Measurements from ENCODE around the gene PPARG. TPM values are rescaled to one million over a fixed set of nuclear protein-coding genes. Genes with fewer than 3 reads are reported as not detected.
"Not testable (repeated sequence)": the region's sequence is repeated elsewhere in the genome, so short reads cannot be mapped to it uniquely, and the experiment has no call there.

PPARG gene
- total and polyA plus RNA-seq, 3 experiments from 2014 or later: 0.66 to 0.74 TPM; not detected in 1

GRCh38 chr3:12253516-12254343 lies 35.1 kb upstream of the PPARG start:
- no peaks in the 10 kb centered on the region for H3K4me1 Mint-ChIP-seq
- no peaks in the 10 kb centered on the region for H3K36me3 ChIP-seq (ENCODE audit: insufficient read depth, low read length)
- CTCF ChIA-PET: no interaction called here

GRCh38 chr3:12255393-12255792 lies 33.5 kb upstream of the PPARG start:
- Mint-ChIP-seq H3K9me3 (peaks cover 0 to 1% (median 0%) of the 10 kb centered on the region in 5 donors), H3K4me1 (no peaks in the 10 kb centered on the region), H3K4me3 (no peak overlapping the region), H3K36me3 (peaks cover 0 to 2% (median 0%) of the 10 kb centered on the region in 3 donors), H3K27me3 (peaks cover 2 to 31% of the 10 kb centered on the region in 2 donors), H3K27ac (no peak overlapping the region)
- H3K4me1 ChIP-seq (ENCODE audit: insufficient read depth, low read length): no peaks in the 10 kb centered on the region
- H3K27me3 ChIP-seq (ENCODE audit: insufficient read depth, low read length, poor library complexity, severe bottlenecking): no peaks in the 10 kb centered on the region
- H3K27ac ChIP-seq (ENCODE audit: low read depth, low read length): no peak overlapping the region
- POLR2A ChIA-PET: no interaction called here
- no peak overlapping the region for H3K4me3 ChIP-seq (ENCODE audit: low read length)
- H3K36me3 ChIP-seq (ENCODE audit: insufficient read depth, low read length): no peaks in the 10 kb centered on the region
- no peaks in the 10 kb centered on the region for H3K9me3 ChIP-seq (ENCODE audit: low read length)
- DNase-seq: no peak
- CTCF ChIA-PET: no interaction called here

More at GRCh38 chr3:12253516-12254343, 35.1 kb upstream of the PPARG start:
- DNase-seq: no peak
- no peak overlapping the region for H3K4me3 ChIP-seq (ENCODE audit: low read length)
- peaks cover 0 to 3% (median 3%) of the 10 kb centered on the region in 3 donors for H3K36me3 Mint-ChIP-seq
- no peak overlapping the region for H3K27ac Mint-ChIP-seq
- no peak overlapping the region for H3K27ac ChIP-seq (ENCODE audit: low read depth, low read length)
- H3K4me1 ChIP-seq (ENCODE audit: insufficient read depth, low read length): no peaks in the 10 kb centered on the region
- H3K27me3 ChIP-seq (ENCODE audit: insufficient read depth, low read length, poor library complexity, severe bottlenecking): no peaks in the 10 kb centered on the region
- H3K4me3 Mint-ChIP-seq: no peak overlapping the region
- peaks cover 2 to 29% of the 10 kb centered on the region in 2 donors for H3K27me3 Mint-ChIP-seq
- peaks cover 2 to 12% (median 9%) of the 10 kb centered on the region in 5 donors for H3K9me3 Mint-ChIP-seq
- H3K9me3 ChIP-seq (ENCODE audit: low read length): no peaks in the 10 kb centered on the region
- POLR2A ChIA-PET: no interaction called here

- H3K4me1 Mint-ChIP-seq: no peaks in the 10 kb centered on the region
- no peak overlapping the region for H3K27ac ChIP-seq (ENCODE audit: low read depth, low read length)
- H3K4me1 ChIP-seq (ENCODE audit: insufficient read depth, low read length): no peaks in the 10 kb centered on the region
- ChIA-PET CTCF (no interaction called here), POLR2A (no interaction called here)
- no peaks in the 10 kb centered on the region for H3K36me3 ChIP-seq (ENCODE audit: insufficient read depth, low read length)
- DNase-seq: no peak
- H3K9me3 Mint-ChIP-seq: peaks cover 0 to 1% (median 0%) of the 10 kb centered on the region in 5 donors
- no peaks in the 10 kb centered on the region for H3K36me3 Mint-ChIP-seq
- peaks cover 2 to 32% of the 10 kb centered on the region in 2 donors for H3K27me3 Mint-ChIP-seq
- H3K27ac Mint-ChIP-seq: no peak overlapping the region
- H3K27me3 ChIP-seq (ENCODE audit: insufficient read depth, low read length, poor library complexity, severe bottlenecking): no peaks in the 10 kb centered on the region
- no peak overlapping the region for H3K4me3 Mint-ChIP-seq
- no peak overlapping the region for H3K4me3 ChIP-seq (ENCODE audit: low read length)
- H3K9me3 ChIP-seq (ENCODE audit: low read length): no peaks in the 10 kb centered on the region
Observed at GRCh38 chr3:12258911-12259310, 30.0 kb upstream of the PPARG start.

GRCh38 chr3:12262173-12262572 lies 26.7 kb upstream of the PPARG start:
- H3K9me3 Mint-ChIP-seq; H3K4me3 Mint-ChIP-seq; H3K4me1 ChIP-seq (ENCODE audit: insufficient read depth, low read length); DNase-seq; CTCF ChIA-PET; H3K4me1 Mint-ChIP-seq; POLR2A ChIA-PET; H3K9me3 ChIP-seq (ENCODE audit: low read length); H3K4me3 ChIP-seq (ENCODE audit: low read length); H3K27me3 ChIP-seq (ENCODE audit: insufficient read depth, low read length, poor library complexity, severe bottlenecking); H3K27ac ChIP-seq (ENCODE audit: low read depth, low read length); H3K27ac Mint-ChIP-seq; H3K36me3 ChIP-seq (ENCODE audit: insufficient read depth, low read length); H3K36me3 Mint-ChIP-seq: not testable (repeated sequence)
- H3K27me3 Mint-ChIP-seq: peaks cover 2 to 29% of the 10 kb centered on the region in 2 donors

- no peak overlapping the region for H3K27ac ChIP-seq (ENCODE audit: low read depth, low read length)
- H3K27me3 Mint-ChIP-seq: peaks cover 4 to 7% of the 10 kb centered on the region in 2 donors
- DNase-seq: no peak
- H3K27ac Mint-ChIP-seq: no peak overlapping the region
- H3K4me3 Mint-ChIP-seq: no peak overlapping the region
- H3K4me1 ChIP-seq (ENCODE audit: insufficient read depth, low read length): no peaks in the 10 kb centered on the region
- no peak overlapping the region for H3K4me3 ChIP-seq (ENCODE audit: low read length)
- no peaks in the 10 kb centered on the region for H3K9me3 Mint-ChIP-seq
- ChIA-PET CTCF (no interaction called here), POLR2A (no interaction called here)
- H3K27me3 ChIP-seq (ENCODE audit: insufficient read depth, low read length, poor library complexity, severe bottlenecking): no peaks in the 10 kb centered on the region
- no peaks in the 10 kb centered on the region for H3K9me3 ChIP-seq (ENCODE audit: low read length)
- H3K36me3 ChIP-seq (ENCODE audit: insufficient read depth, low read length): no peaks in the 10 kb centered on the region
- no peaks in the 10 kb centered on the region for H3K36me3 Mint-ChIP-seq
- no peaks in the 10 kb centered on the region for H3K4me1 Mint-ChIP-seq
Observed at GRCh38 chr3:12265508-12265907, 23.4 kb upstream of the PPARG start.

GRCh38 chr3:12266038-12266437 lies 22.8 kb upstream of the PPARG start:
- peaks cover under 1 to 11% of the 10 kb centered on the region in 2 donors for H3K27me3 Mint-ChIP-seq
- no peaks in the 10 kb centered on the region for H3K4me1 Mint-ChIP-seq
- H3K4me3 Mint-ChIP-seq: no peak overlapping the region
- Histone ChIP-seq H3K4me3 (ENCODE audit: low read length) (no peak overlapping the region), H3K27ac (ENCODE audit: low read depth, low read length) (no peak overlapping the region), H3K27me3 (ENCODE audit: insufficient read depth, low read length, poor library complexity, severe bottlenecking) (no peaks in the 10 kb centered on the region), H3K36me3 (ENCODE audit: insufficient read depth, low read length) (no peaks in the 10 kb centered on the region), H3K9me3 (ENCODE audit: low read length) (no peaks in the 10 kb centered on the region), H3K4me1 (ENCODE audit: insufficient read depth, low read length) (no peaks in the 10 kb centered on the region)
- no peak overlapping the region for H3K27ac Mint-ChIP-seq
- DNase-seq: no peak
- ChIA-PET CTCF (interaction anchor here (0.8 kb wide), 1 partner anchor 36 kb away, joined by 3 read pairs; no protein-coding TSS in a partner anchor), POLR2A (no interaction called here)
- H3K36me3 Mint-ChIP-seq: no peaks in the 10 kb centered on the region
- no peaks in the 10 kb centered on the region for H3K9me3 Mint-ChIP-seq

GRCh38 chr3:12267376-12268030 lies 21.4 kb upstream of the PPARG start:
- Mint-ChIP-seq H3K27ac (no peak overlapping the region), H3K36me3 (no peaks in the 10 kb centered on the region), H3K27me3 (peaks cover 8 to 12% of the 10 kb centered on the region in 2 donors), H3K4me1 (no peaks in the 10 kb centered on the region), H3K9me3 (no peaks in the 10 kb centered on the region), H3K4me3 (no peak overlapping the region)
- ChIA-PET CTCF (no interaction called here), POLR2A (no interaction called here)
- H3K27ac ChIP-seq (ENCODE audit: low read depth, low read length): no peak overlapping the region
- DNase-seq: no peak
- no peaks in the 10 kb centered on the region for H3K36me3 ChIP-seq (ENCODE audit: insufficient read depth, low read length)
- H3K27me3 ChIP-seq (ENCODE audit: insufficient read depth, low read length, poor library complexity, severe bottlenecking): no peaks in the 10 kb centered on the region
- no peaks in the 10 kb centered on the region for H3K4me1 ChIP-seq (ENCODE audit: insufficient read depth, low read length)
- H3K9me3 ChIP-seq (ENCODE audit: low read length): no peaks in the 10 kb centered on the region
- H3K4me3 ChIP-seq (ENCODE audit: low read length): no peak overlapping the region

GRCh38 chr3:12268049-12268735 lies 20.7 kb upstream of the PPARG start:
- Mint-ChIP-seq H3K36me3 (no peaks in the 10 kb centered on the region), H3K27ac (no peak overlapping the region), H3K9me3 (no peaks in the 10 kb centered on the region), H3K4me3 (no peak overlapping the region), H3K27me3 (peaks cover 12 to 13% of the 10 kb centered on the region in 2 donors), H3K4me1 (no peaks in the 10 kb centered on the region)
- POLR2A ChIA-PET: no interaction called here
- no peak for DNase-seq
- CTCF ChIA-PET: no interaction called here
- H3K36me3 ChIP-seq (ENCODE audit: insufficient read depth, low read length): no peaks in the 10 kb centered on the region
- no peak overlapping the region for H3K4me3 ChIP-seq (ENCODE audit: low read length)
- H3K4me1 ChIP-seq (ENCODE audit: insufficient read depth, low read length): no peaks in the 10 kb centered on the region
- H3K27me3 ChIP-seq (ENCODE audit: insufficient read depth, low read length, poor library complexity, severe bottlenecking): no peaks in the 10 kb centered on the region
- no peak overlapping the region for H3K27ac ChIP-seq (ENCODE audit: low read depth, low read length)
- no peaks in the 10 kb centered on the region for H3K9me3 ChIP-seq (ENCODE audit: low read length)
